ENCODE measurements around the gene MAN2A1.

MAN2A1 gene

DNA sequence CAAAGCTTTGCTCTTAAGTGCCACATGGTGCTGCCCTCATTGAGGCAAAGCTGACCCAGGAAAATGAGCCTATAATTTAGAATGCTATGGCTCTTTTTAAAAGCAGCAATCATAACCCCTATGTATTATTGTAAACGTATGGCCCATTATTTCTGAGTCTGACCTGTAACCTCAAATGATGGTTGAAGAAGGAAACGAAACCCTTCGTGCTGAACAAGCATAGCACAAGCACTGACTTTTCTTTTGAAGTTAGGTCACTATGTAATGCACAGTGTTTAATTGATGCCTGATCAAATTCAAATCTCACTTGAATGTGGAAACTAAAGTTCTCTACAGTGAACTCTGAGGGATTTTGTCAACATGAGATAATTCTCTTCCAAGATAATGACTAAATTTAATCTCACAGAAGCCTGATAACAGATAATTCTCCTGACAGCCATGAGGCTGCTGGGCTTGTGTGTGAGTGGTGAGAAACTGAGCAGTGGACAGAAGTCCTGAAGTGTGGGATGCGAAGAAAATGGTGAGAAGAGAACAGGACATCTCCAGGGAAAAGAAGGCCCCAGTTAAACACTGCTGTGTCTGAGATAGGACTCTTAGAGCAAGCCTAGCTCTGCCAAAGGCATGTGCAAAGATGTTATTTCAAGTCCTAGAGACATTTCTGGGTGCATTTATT lies 226.9 kb downstream of the MAN2A1 start:
- DNase-seq: no peak
